Central memory CD8-positive, alpha-beta T cell (primary cell): ENCODE measurements around the gene ARL6IP5.
A peak's percentile ranks its signal among the peaks of the same experiment; 100 is the strongest.

Experiments used
- ATAC-seq: fragments of 150-1000 bp; cut with Tn5 transposase; replicated peaks from 2 replicates; pipeline ENCODE4 v1.10.0; 2022; ENCODE audit warnings: mild to moderate bottlenecking, moderate FRiP score, moderate number of reproducible peaks; ENCODE audit not compliant: poor library complexity, severe bottlenecking; ENCODE audit errors: extremely low read depth
- DNase-seq, 2 donors: peaks; one replicate each; pipeline ENCODE4 v3.0.0; 2021; ENCODE audit warnings: low spot score in 2 of 2
- H3K27ac Mint-ChIP-seq: one replicate; pipeline ENCODE4 v1.8.0; 2022; ENCODE audit warnings: low read depth, mild to moderate bottlenecking, moderate library complexity, mixed read lengths
- H3K27me3 Mint-ChIP-seq: one replicate; pipeline ENCODE4 v1.8.0; 2022; ENCODE audit warnings: mixed read lengths
- H3K36me3 Mint-ChIP-seq: one replicate; pipeline ENCODE4 v1.8.0; 2022; ENCODE audit warnings: mild to moderate bottlenecking, moderate library complexity, mixed read lengths; ENCODE audit not compliant: insufficient read depth
- H3K4me1 Mint-ChIP-seq: one replicate; pipeline ENCODE4 v1.8.0; 2022; ENCODE audit warnings: mixed read lengths
- H3K4me3 Mint-ChIP-seq: one replicate; pipeline ENCODE4 v1.8.0; 2022; ENCODE audit warnings: mild to moderate bottlenecking, moderate library complexity, mixed read lengths
- H3K9me3 Mint-ChIP-seq: one replicate; pipeline ENCODE4 v1.8.0; 2022; ENCODE audit warnings: mixed read lengths

The ARL6IP5 gene

GRCh38 chr3:69091389-69092029 lies 6.8 kb downstream of the ARL6IP5 start:
- H3K27ac Mint-ChIP-seq: peak overlapping the region; percentile 95
- H3K4me3 Mint-ChIP-seq: peak overlapping the region; percentile 93
- ATAC-seq: no peak
- H3K9me3 Mint-ChIP-seq: no peaks in the 10 kb centered on the region
- H3K27me3 Mint-ChIP-seq: no peaks in the 10 kb centered on the region
- peaks cover 35% of the 10 kb centered on the region for H3K36me3 Mint-ChIP-seq
- no peak for DNase-seq
- H3K4me1 Mint-ChIP-seq: peaks cover 70% of the 10 kb centered on the region

GRCh38 chr3:69092030-69092516 lies 7.3 kb downstream of the ARL6IP5 start:
- DNase-seq (no peak), ATAC-seq (peak; percentile 78)
- Mint-ChIP-seq H3K27ac (peak overlapping the region; percentile 95), H3K27me3 (no peaks in the 10 kb centered on the region), H3K36me3 (peaks cover 35% of the 10 kb centered on the region), H3K4me3 (peak overlapping the region; percentile 93), H3K4me1 (peaks cover 73% of the 10 kb centered on the region), H3K9me3 (no peaks in the 10 kb centered on the region)

GRCh38 chr3:69094467-69095205 lies 9.9 kb downstream of the ARL6IP5 start:
- Mint-ChIP-seq H3K36me3 (peaks cover 42% of the 10 kb centered on the region), H3K27me3 (no peaks in the 10 kb centered on the region), H3K4me1 (peaks cover 76% of the 10 kb centered on the region), H3K27ac (peak overlapping the region; percentile 95), H3K4me3 (peak overlapping the region; percentile 93), H3K9me3 (no peaks in the 10 kb centered on the region)
- DNase-seq (no peak), ATAC-seq (no peak)

- DNase-seq (no peak), ATAC-seq (no peak)
- H3K36me3 Mint-ChIP-seq: peaks cover 43% of the 10 kb centered on the region
- no peaks in the 10 kb centered on the region for H3K27me3 Mint-ChIP-seq
- peak overlapping the region; percentile 93 for H3K4me3 Mint-ChIP-seq
- H3K4me1 Mint-ChIP-seq: peaks cover 75% of the 10 kb centered on the region
- no peaks in the 10 kb centered on the region for H3K9me3 Mint-ChIP-seq
- H3K27ac Mint-ChIP-seq: peak overlapping the region; percentile 95
Observed at GRCh38 chr3:69095636-69096035, 10.9 kb downstream of the ARL6IP5 start.

DNA sequence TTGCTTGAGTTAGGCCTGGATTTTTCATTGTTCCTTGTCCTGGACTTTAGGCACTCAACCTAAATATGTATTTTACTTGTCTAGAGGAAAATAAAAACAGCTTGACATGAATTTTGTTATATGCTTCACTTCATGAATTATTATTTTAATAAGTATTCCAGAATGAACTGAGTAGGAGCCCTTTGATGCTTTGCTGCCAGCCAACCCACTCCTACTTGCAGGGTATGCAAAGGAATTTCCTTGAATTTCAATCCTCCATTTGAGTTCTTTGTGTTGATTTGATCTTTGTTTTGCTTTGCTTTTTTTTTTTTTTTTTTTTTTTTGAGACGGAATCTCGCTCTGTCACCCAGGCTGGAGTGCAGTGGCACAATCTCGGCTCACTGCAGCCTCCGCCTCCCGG lies 11.6 kb downstream of the ARL6IP5 start:
- no peak for DNase-seq
- Mint-ChIP-seq H3K9me3 (no peaks in the 10 kb centered on the region), H3K4me1 (peaks cover 71% of the 10 kb centered on the region), H3K27me3 (no peaks in the 10 kb centered on the region), H3K27ac (peak overlapping the region; percentile 95), H3K4me3 (no peak overlapping the region), H3K36me3 (peaks cover 40% of the 10 kb centered on the region)
- no peak for ATAC-seq

DNA sequence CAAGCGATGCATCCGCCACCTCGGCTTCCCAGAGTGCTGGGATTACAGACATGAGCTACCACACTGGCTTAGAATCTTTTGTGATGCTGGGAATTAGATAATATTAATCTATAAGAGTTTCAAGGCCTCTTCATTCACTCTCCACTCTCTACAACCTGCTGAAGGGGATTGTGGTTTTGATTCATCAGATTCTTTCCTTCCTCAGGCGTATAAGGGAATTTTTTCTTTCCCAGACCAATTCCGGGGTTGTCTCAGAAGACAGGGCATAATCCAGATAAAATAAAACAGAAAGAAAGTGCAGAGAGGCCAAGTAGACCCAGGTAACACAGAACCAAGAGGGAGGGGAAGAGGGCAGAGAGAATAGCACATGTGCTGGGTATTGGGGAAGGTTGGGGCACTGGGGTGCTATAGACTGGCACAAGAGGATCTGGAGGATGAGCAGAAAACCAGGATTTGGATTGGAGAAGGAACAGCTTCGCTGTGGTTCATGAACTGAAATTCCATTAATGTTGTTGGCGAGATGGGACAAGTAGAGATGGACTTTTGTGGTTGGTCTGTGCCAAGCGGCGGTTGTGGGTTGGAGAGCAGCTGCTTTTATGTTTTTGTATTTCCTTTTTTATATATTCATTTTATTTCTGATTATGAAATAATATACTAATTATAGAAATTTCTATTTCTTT lies 12.8 kb downstream of the ARL6IP5 start:
- ATAC-seq: no peak
- H3K4me3 Mint-ChIP-seq: peak overlapping the region; percentile 57
- no peak for DNase-seq
- peaks cover 69% of the 10 kb centered on the region for H3K4me1 Mint-ChIP-seq
- peak overlapping the region; percentile 84 for H3K27ac Mint-ChIP-seq
- no peaks in the 10 kb centered on the region for H3K9me3 Mint-ChIP-seq
- no peaks in the 10 kb centered on the region for H3K27me3 Mint-ChIP-seq
- peaks cover 45% of the 10 kb centered on the region for H3K36me3 Mint-ChIP-seq

DNA sequence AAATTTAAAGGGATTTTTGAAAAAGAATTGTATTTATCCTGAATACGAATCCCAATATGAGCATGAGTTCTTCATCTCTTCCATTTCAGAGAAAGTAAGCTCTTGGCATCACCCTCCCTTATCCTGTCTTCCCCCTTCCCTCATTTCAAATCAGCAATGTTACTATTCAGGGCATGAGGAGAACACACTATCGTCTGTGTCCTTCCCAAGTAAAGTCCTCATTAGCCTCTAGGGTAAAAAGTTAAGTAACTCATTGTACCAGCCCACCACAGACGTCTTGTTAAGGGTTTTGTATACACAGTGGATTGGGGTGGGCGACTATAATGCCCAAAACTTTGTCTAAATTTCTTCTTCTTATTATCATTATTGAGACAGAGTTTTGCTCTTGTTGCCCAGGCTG lies 14.8 kb downstream of the ARL6IP5 start:
- no peak for DNase-seq
- H3K9me3 Mint-ChIP-seq: no peaks in the 10 kb centered on the region
- peaks cover 54% of the 10 kb centered on the region for H3K36me3 Mint-ChIP-seq
- peak overlapping the region; percentile 30 for H3K27ac Mint-ChIP-seq
- no peak overlapping the region for H3K4me3 Mint-ChIP-seq
- peaks cover 66% of the 10 kb centered on the region for H3K4me1 Mint-ChIP-seq
- H3K27me3 Mint-ChIP-seq: no peaks in the 10 kb centered on the region
- ATAC-seq: no peak

DNA sequence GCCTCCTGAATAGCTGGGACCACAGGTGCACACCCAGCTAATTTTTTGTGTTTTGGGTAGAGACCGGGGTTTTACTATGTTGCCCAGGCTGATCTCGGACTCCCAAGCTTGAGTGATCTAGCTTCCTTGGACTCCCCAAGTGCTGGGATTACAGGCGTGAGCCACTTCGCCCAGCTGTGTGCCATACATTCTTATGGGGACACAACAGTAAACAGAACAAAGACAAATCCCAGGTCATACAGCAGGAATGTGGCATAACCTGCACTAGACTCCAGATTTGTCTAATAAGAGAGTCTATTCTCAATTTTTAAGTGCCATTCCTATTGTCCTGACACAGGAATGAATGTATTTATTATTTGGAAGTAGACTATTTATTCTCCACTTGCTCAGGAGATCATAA lies 17.6 kb downstream of the ARL6IP5 start:
- no peak for DNase-seq
- Mint-ChIP-seq H3K27me3 (no peaks in the 10 kb centered on the region), H3K9me3 (no peaks in the 10 kb centered on the region), H3K4me3 (no peak overlapping the region), H3K27ac (no peak overlapping the region), H3K36me3 (peaks cover 54% of the 10 kb centered on the region), H3K4me1 (peaks cover 46% of the 10 kb centered on the region)
- ATAC-seq: no peak

- H3K4me1 Mint-ChIP-seq: peaks cover 41% of the 10 kb centered on the region
Observed at GRCh38 chr3:69103123-69103522, 18.4 kb downstream of the ARL6IP5 start.

GRCh38 chr3:69104586-69104985 lies 19.8 kb downstream of the ARL6IP5 start:
- Mint-ChIP-seq H3K4me1 (peaks cover 32% of the 10 kb centered on the region), H3K4me3 (no peak overlapping the region), H3K27ac (no peak overlapping the region), H3K9me3 (no peaks in the 10 kb centered on the region), H3K27me3 (no peaks in the 10 kb centered on the region), H3K36me3 (peaks cover 47% of the 10 kb centered on the region)
- DNase-seq (no peak), ATAC-seq (no peak)

More at GRCh38 chr3:69103123-69103522, 18.4 kb downstream of the ARL6IP5 start:
- no peaks in the 10 kb centered on the region for H3K9me3 Mint-ChIP-seq
- peaks cover 53% of the 10 kb centered on the region for H3K36me3 Mint-ChIP-seq
- H3K27me3 Mint-ChIP-seq: no peaks in the 10 kb centered on the region
- peak overlapping the region; percentile 49 for H3K27ac Mint-ChIP-seq
- H3K4me3 Mint-ChIP-seq: no peak overlapping the region
- ATAC-seq (no peak), DNase-seq (no peak)

DNA sequence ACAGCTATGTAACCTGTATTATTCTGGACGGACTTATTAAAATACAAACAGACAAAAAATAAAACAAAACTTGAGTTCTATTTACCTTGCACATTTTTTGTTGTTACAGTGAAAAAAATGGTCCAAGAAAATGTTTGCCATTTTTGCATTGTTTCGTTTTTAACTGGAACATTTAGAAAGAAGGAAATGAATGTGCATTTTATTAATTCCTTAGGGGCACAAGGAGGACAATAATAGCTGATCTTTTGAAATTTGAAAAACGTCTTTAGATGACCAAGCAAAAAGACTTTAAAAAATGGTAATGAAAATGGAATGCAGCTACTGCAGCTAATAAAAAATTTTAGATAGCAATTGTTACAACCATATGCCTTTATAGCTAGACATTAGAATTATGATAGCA lies 20.6 kb downstream of the ARL6IP5 start:
- H3K9me3 Mint-ChIP-seq: no peaks in the 10 kb centered on the region
- ATAC-seq (no peak), DNase-seq (no peak)
- H3K27me3 Mint-ChIP-seq: no peaks in the 10 kb centered on the region
- H3K4me3 Mint-ChIP-seq: no peak overlapping the region
- peaks cover 24% of the 10 kb centered on the region for H3K4me1 Mint-ChIP-seq
- H3K27ac Mint-ChIP-seq: peak overlapping the region; percentile 74
- H3K36me3 Mint-ChIP-seq: peaks cover 43% of the 10 kb centered on the region

GRCh38 chr3:69107841-69108240 lies 23.1 kb downstream of the ARL6IP5 start:
- Mint-ChIP-seq H3K27ac (peak overlapping the region; percentile 26), H3K4me1 (peaks cover 17% of the 10 kb centered on the region), H3K9me3 (no peaks in the 10 kb centered on the region)

More at GRCh38 chr3:69107841-69108240, 23.1 kb downstream of the ARL6IP5 start:
- H3K4me3 Mint-ChIP-seq: no peak overlapping the region
- DNase-seq (no peak), ATAC-seq (no peak)
- no peaks in the 10 kb centered on the region for H3K27me3 Mint-ChIP-seq
- peaks cover 29% of the 10 kb centered on the region for H3K36me3 Mint-ChIP-seq
